Measurements from ENCODE around the gene PHLDA2.
"Not testable (repeated sequence)": the region's sequence is repeated elsewhere in the genome, so short reads cannot be mapped to it uniquely, and the experiment has no call there.

PHLDA2 gene

GRCh38 chr11:2910401-2910955, 18.7 kb downstream of the PHLDA2 start:
- Histone ChIP-seq H3K27ac (no peak overlapping the region), H3K27me3 (peaks cover 58% of the 10 kb centered on the region), H3K4me3 (ENCODE audit: low read depth in 1 of 2, low read length in 1 of 2) (no peak overlapping the region), H3K36me3 (peaks cover 13% of the 10 kb centered on the region), H3K9me3 (no peaks in the 10 kb centered on the region), H3K4me1 (ENCODE audit: control insufficient read depth in 1 of 2, insufficient read depth in 1 of 2, low read depth in 1 of 2, low read length in 1 of 2) (no peaks in the 10 kb centered on the region)
- TF ChIP-seq, protein P1, sequence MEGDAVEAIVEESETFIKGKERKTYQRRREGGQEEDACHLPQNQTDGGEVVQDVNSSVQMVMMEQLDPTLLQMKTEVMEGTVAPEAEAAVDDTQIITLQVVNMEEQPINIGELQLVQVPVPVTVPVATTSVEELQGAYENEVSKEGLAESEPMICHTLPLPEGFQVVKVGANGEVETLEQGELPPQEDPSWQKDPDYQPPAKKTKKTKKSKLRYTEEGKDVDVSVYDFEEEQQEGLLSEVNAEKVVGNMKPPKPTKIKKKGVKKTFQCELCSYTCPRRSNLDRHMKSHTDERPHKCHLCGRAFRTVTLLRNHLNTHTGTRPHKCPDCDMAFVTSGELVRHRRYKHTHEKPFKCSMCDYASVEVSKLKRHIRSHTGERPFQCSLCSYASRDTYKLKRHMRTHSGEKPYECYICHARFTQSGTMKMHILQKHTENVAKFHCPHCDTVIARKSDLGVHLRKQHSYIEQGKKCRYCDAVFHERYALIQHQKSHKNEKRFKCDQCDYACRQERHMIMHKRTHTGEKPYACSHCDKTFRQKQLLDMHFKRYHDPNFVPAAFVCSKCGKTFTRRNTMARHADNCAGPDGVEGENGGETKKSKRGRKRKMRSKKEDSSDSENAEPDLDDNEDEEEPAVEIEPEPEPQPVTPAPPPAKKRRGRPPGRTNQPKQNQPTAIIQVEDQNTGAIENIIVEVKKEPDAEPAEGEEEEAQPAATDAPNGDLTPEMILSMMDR (IDR thresholded peaks at IDR 0.05): no peak

DNA sequence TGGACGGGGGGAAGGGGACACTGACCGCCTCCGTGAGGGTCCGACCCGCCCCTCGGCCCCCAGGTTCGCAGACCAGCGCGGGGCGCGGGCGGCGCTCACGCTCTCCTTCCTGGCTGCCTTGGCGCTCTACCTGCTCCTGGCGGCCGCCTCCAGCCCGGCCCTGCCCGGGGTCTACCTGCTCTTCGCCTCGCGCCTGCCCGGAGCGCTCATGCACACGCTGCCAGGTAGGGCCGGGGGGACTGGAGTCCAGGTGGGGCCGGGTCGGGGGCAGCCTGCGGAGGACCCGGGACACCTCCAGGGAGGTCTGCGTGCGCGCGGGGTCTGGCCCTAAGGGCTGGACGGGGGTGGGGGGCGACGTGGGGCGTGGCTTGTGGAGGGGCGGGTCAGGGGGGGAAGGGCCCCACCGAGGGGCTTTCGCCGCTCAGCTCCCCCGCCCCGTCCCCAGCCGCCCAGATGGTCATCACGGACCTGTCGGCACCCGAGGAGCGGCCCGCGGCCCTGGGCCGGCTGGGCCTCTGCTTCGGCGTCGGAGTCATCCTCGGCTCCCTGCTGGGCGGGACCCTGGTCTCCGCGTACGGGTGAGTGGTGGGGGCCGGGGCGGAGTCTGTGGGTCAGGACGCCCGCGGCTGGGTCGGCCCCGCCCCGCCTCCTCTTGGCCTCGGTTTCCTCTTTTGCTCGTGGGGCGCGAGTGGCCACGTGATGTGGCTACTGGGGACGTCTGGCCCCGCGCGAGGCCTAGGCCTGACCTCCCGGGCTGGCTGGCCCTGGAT, 19.9 kb downstream of the PHLDA2 start:
- H3K4me1 ChIP-seq (ENCODE audit: control insufficient read depth in 1 of 2, insufficient read depth in 1 of 2, low read depth in 1 of 2, low read length in 1 of 2): no peaks in the 10 kb centered on the region
- H3K36me3 ChIP-seq: peaks cover 13% of the 10 kb centered on the region
- H3K27ac ChIP-seq: no peak overlapping the region
- H3K4me3 ChIP-seq (ENCODE audit: low read depth in 1 of 2, low read length in 1 of 2): no peak overlapping the region
- H3K9me3 ChIP-seq: no peaks in the 10 kb centered on the region
- TF ChIP-seq, protein P1 (IDR thresholded peaks at IDR 0.05): no peak
- peaks cover 50% of the 10 kb centered on the region for H3K27me3 ChIP-seq

GRCh38 chr11:2908130-2908529, 21.1 kb downstream of the PHLDA2 start:
- Histone ChIP-seq H3K27ac (no peak overlapping the region), H3K4me1 (ENCODE audit: control insufficient read depth in 1 of 2, insufficient read depth in 1 of 2, low read depth in 1 of 2, low read length in 1 of 2) (peaks cover 5 to 7% of the 10 kb centered on the region in 2 experiments), H3K4me3 (ENCODE audit: low read depth in 1 of 2, low read length in 1 of 2) (no peak overlapping the region), H3K27me3 (peaks cover 38% of the 10 kb centered on the region), H3K9me3 (no peaks in the 10 kb centered on the region), H3K36me3 (peaks cover 13% of the 10 kb centered on the region)
- TF ChIP-seq, protein P1 (IDR thresholded peaks at IDR 0.05): no peak

GRCh38 chr11:2905299-2905698, 23.9 kb downstream of the PHLDA2 start:
- Histone ChIP-seq H3K4me1 (ENCODE audit: control insufficient read depth in 1 of 2, insufficient read depth in 1 of 2, low read depth in 1 of 2, low read length in 1 of 2) (peaks cover 25% of the 10 kb centered on the region in 2 experiments), H3K36me3 (peaks cover 13% of the 10 kb centered on the region), H3K27me3 (peaks cover 22% of the 10 kb centered on the region)
- H3K9me3 ChIP-seq; H3K4me3 ChIP-seq (ENCODE audit: low read depth in 1 of 2, low read length in 1 of 2); H3K27ac ChIP-seq: not testable (repeated sequence)

DNA sequence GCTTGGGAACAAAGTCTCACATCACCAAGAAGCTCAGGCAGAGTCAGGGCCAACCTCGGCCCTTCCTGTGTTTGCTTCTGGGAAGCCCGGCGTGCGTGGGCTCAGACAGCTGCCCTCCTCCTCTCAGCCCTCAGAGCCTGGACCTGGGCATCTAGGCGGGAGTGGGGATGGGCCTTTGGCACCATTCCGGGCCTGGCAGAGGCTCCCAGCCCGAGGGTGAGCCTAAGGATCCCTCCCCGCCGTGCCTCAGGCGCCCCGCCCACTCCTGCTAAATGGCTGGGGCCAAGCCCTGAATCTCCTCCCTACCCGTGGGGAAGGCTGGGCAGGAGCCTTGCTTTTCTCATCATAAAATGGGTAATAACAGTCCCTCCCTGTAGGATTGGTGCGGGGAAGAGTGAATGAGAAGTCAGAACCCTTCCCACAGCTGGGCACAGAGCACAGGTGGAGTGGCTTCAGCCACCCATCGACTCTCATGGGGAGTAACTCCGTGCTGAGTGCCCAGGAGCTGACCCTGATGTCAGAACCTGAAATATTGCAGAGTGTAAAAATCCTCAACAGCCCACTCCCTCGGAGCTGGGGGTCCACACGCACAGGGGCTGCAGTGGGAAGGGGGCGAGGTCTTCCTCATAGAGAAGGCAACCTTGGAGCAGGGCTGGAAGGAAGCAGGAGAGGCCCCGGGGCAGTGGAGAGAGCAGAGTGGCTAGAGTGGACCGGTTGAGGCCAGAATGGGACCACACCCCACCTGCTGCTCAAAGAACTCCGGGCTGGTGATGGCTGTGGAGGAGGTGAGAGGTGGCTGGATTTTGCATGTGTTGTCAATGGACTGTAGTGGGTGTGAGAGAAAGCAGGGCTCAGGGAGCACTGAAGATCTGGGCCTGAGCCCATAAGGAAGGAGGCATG, 24.8 kb downstream of the PHLDA2 start:
- Histone ChIP-seq H3K4me3 (ENCODE audit: low read depth in 1 of 2, low read length in 1 of 2) (no peak overlapping the region), H3K36me3 (peaks cover 8% of the 10 kb centered on the region), H3K4me1 (ENCODE audit: control insufficient read depth in 1 of 2, insufficient read depth in 1 of 2, low read depth in 1 of 2, low read length in 1 of 2) (peaks cover 34% of the 10 kb centered on the region in 2 experiments), H3K27ac (no peak overlapping the region), H3K9me3 (no peaks in the 10 kb centered on the region), H3K27me3 (peaks cover 17% of the 10 kb centered on the region)
- TF ChIP-seq, protein P1 (IDR thresholded peaks at IDR 0.05): no peak

Measured in neutrophil (primary cell).